Measurements from ENCODE around the gene ERVW-1. TPM values are rescaled to one million over a fixed set of nuclear protein-coding genes. Genes with fewer than 3 reads are reported as not detected.
"Not testable (repeated sequence)": the region's sequence is repeated elsewhere in the genome, so short reads cannot be mapped to it uniquely, and the experiment has no call there.

ERVW-1 gene
- total and polyA plus RNA-seq, 8 donors = not detected

GRCh38 chr7:92478711-92479110 is 965 bp upstream of the ERVW-1 start:
- ATAC-seq (no peak), DNase-seq (no peak), FAIRE-seq (no peak)
- intact Hi-C loops (cut with DNase I) = no loop called here
- Histone ChIP-seq H3K9me3 (no peaks in the 10 kb centered on the region), H3K4me1 (no peaks in the 10 kb centered on the region), H3K36me3 (no peaks in the 10 kb centered on the region), H3K27me3 (no peaks in the 10 kb centered on the region), H3K27ac (no peak overlapping the region), H3K4me3 (no peak overlapping the region)
- 91 to 94% methylated on average over 4 of the region's 4 CpGs for WGBS, 2 donors
- TF ChIP-seq CTCF (IDR thresholded peaks at IDR 0.05) = no peak

- no peaks in the 10 kb centered on the region for H3K9me3 ChIP-seq
- TF ChIP-seq CTCF (IDR thresholded peaks at IDR 0.05) = no peak
- FAIRE-seq (no peak), ATAC-seq (no peak), DNase-seq (no peak)
- H3K36me3 ChIP-seq = no peaks in the 10 kb centered on the region
- H3K27ac ChIP-seq = no peak overlapping the region
- 76 to 85% methylated on average over 8 to 9 of the region's 9 CpGs for WGBS, 2 donors
- H3K4me1 ChIP-seq = peaks cover 0 to 3% (median 0%) of the 10 kb centered on the region in 3 donors
- H3K4me3 ChIP-seq = no peak overlapping the region
- intact Hi-C loops (cut with DNase I) = no loop called here
- no peaks in the 10 kb centered on the region for H3K27me3 ChIP-seq
Measured at GRCh38 chr7:92478095-92478494, 349 bp upstream of the ERVW-1 start.

- H3K27ac ChIP-seq; H3K9me3 ChIP-seq; intact Hi-C loops (cut with DNase I); FAIRE-seq; H3K4me3 ChIP-seq; H3K4me1 ChIP-seq; ATAC-seq; H3K27me3 ChIP-seq; DNase-seq; H3K36me3 ChIP-seq: not testable (repeated sequence)
- WGBS, 2 donors = 88% methylated on average over 11 of the region's 11 CpGs
Measured at GRCh38 chr7:92475851-92476590, 1.7 kb downstream of the ERVW-1 start.

- FAIRE-seq; H3K4me3 ChIP-seq; H3K27me3 ChIP-seq; ATAC-seq; intact Hi-C loops (cut with DNase I); H3K9me3 ChIP-seq; H3K36me3 ChIP-seq; H3K27ac ChIP-seq; DNase-seq; H3K4me1 ChIP-seq: not testable (repeated sequence)
- WGBS, 2 donors = 90 to 94% methylated on average over 12 of the region's 12 CpGs
Measured at GRCh38 chr7:92475261-92475770, 2.4 kb downstream of the ERVW-1 start.

GRCh38 chr7:92473989-92474388 is 3.8 kb downstream of the ERVW-1 start:
- FAIRE-seq; H3K27ac ChIP-seq; ATAC-seq; H3K36me3 ChIP-seq; H3K27me3 ChIP-seq; H3K9me3 ChIP-seq; H3K4me1 ChIP-seq; H3K4me3 ChIP-seq; intact Hi-C loops (cut with DNase I): not testable (repeated sequence)
- DNase-seq = peak in 1 of 6 donors; percentile 19
- 29 to 44% methylated on average over 10 of the region's 10 CpGs for WGBS, 2 donors

- intact Hi-C loops (cut with DNase I); DNase-seq; H3K27ac ChIP-seq; H3K9me3 ChIP-seq; H3K27me3 ChIP-seq; ATAC-seq; FAIRE-seq; H3K36me3 ChIP-seq; H3K4me3 ChIP-seq; H3K4me1 ChIP-seq: not testable (repeated sequence)
- 96 to 98% methylated on average over 9 of the region's 9 CpGs for WGBS, 2 donors
Measured at GRCh38 chr7:92468589-92468988, 9.2 kb downstream of the ERVW-1 start.

GRCh38 chr7:92466682-92467081 is 11.1 kb downstream of the ERVW-1 start:
- 79 to 83% methylated on average over 2 of the region's 2 CpGs for WGBS, 2 donors
- TF ChIP-seq CTCF (IDR thresholded peaks at IDR 0.05) = no peak
- Histone ChIP-seq H3K4me1 (no peaks in the 10 kb centered on the region), H3K27ac (no peak overlapping the region), H3K27me3 (no peaks in the 10 kb centered on the region), H3K4me3 (no peak overlapping the region), H3K36me3 (no peaks in the 10 kb centered on the region), H3K9me3 (no peaks in the 10 kb centered on the region)
- DNase-seq (no peak), ATAC-seq (no peak), FAIRE-seq (no peak)
- intact Hi-C loops (cut with DNase I) = no loop called here

Data from pancreas (tissue), 10 donors.